PC-9 (cell line): ENCODE data around the gene PSRC1.

Source experiments
- EZH2 ChIP-seq: fragments of 200-600 bp; sonication (generic); IDR thresholded peaks from 2 replicates; pipeline ENCODE4 v1.8.0; 2017; ENCODE audit warnings: antibody characterized with exemption, low read depth
- TF ChIP-seq, protein P1 (sequence below): fragments of 200-600 bp; sonication (generic); conservative IDR thresholded peaks from 2 replicates; pipeline ENCODE4 v1.6.1; 2017; ENCODE audit warnings: mixed run types, antibody characterized with exemption, mild to moderate bottlenecking, moderate library complexity

GRCh38 chr1:109266965-109267364 is 16.0 kb downstream of the PSRC1 start:
- TF ChIP-seq, protein P1, sequence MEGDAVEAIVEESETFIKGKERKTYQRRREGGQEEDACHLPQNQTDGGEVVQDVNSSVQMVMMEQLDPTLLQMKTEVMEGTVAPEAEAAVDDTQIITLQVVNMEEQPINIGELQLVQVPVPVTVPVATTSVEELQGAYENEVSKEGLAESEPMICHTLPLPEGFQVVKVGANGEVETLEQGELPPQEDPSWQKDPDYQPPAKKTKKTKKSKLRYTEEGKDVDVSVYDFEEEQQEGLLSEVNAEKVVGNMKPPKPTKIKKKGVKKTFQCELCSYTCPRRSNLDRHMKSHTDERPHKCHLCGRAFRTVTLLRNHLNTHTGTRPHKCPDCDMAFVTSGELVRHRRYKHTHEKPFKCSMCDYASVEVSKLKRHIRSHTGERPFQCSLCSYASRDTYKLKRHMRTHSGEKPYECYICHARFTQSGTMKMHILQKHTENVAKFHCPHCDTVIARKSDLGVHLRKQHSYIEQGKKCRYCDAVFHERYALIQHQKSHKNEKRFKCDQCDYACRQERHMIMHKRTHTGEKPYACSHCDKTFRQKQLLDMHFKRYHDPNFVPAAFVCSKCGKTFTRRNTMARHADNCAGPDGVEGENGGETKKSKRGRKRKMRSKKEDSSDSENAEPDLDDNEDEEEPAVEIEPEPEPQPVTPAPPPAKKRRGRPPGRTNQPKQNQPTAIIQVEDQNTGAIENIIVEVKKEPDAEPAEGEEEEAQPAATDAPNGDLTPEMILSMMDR: no peak
- TF ChIP-seq EZH2: no peak
